GM19328 (cell line): ENCODE results near the gene NPW.
A peak's percentile ranks its signal among the peaks of the same experiment; 100 is the strongest.

Experiments used
- ATAC-seq: cut with Tn5 transposase; IDR thresholded peaks from one replicate; pipeline ENCODE4 v1.9.1; 2021; ENCODE audit warnings: mild to moderate bottlenecking, moderate library complexity; ENCODE audit not compliant: unreplicated experiment

The NPW gene

DNA sequence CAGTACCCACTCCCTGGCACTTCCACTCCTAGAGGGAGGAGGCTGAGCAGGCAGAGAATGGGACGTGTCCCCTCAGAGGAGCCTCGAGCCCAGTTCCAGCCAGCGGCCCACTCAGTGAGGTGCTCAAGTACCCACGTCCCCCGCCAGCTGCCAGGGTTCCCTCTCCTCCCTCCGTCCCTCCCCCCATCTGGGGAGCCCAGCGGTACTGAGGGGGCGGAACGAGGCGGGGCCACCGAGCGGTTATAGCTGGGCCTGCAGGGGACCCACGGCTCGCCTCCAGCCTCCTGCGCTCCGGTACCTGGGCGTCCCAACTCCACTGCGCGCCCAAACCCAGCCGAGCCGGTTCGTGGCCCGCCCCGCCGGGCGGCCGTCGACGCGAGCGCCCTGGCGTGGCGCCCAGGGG lies at the start of gene NPW:
Gene NPW (plus strand): TSS at position 268 of the 403 bp plus-strand sequence.
- no peak for ATAC-seq

DNA sequence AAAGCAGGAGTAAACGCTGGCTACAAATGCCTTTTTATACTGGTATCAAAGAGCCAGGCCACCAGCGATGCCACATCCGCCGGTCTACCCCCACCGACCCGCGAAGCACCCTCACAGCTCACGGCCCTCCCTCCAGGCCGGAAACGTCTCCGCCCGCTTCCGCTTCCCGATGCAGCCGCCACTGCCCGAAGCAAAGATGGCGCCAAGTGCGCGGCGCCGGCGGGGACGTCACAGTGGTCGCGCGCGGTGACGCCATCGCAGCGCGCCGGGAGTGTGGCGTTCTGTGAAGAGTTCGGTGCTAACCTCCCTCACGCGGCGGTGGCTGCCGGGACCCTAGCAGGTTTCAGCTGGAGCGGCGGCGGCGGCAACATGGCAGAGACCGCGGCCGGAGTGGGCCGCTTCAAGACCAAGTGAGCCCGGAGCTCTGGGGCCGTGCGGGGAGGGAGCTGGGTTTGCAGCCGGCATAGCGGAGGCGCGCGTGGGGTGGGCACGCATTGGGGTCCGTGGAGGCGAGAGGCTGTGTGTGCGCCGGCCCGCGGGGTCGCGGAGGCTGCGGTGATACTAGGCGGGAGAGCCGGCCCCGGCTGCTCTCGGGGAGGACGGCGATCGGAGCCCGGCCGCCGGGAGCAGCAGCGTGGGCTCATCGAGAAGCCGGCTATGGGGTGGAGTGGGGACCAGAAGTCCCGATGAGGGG lies 47.6 kb upstream of the NPW start, which contains the start of gene TBL3:
Gene TBL3 (plus strand): TSS at position 258 of the 694 bp plus-strand sequence. CDS start 112 bp downstream, at position 370.
- peak; percentile 65 for ATAC-seq

DNA sequence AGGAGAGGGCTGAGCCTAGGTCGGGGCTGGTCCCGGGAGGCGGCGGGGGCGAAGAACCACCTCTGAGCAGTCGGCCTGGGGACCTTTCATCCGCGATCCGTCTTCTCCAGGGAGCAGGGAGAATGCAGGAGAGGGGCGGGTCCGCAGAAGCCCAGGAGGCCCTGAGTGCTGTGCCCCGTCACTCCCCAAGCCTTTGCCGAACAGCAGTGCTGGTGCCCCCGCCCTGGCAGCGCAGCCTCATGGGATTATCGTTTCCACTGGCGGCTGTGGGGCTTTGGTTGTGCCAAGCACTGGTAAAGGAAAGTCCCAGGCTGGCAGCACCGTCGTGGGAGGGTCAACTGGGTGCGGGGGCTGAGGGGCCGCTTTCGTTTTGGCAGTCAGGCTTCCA lies 47.1 kb upstream of the NPW start:
- no peak for ATAC-seq

DNA sequence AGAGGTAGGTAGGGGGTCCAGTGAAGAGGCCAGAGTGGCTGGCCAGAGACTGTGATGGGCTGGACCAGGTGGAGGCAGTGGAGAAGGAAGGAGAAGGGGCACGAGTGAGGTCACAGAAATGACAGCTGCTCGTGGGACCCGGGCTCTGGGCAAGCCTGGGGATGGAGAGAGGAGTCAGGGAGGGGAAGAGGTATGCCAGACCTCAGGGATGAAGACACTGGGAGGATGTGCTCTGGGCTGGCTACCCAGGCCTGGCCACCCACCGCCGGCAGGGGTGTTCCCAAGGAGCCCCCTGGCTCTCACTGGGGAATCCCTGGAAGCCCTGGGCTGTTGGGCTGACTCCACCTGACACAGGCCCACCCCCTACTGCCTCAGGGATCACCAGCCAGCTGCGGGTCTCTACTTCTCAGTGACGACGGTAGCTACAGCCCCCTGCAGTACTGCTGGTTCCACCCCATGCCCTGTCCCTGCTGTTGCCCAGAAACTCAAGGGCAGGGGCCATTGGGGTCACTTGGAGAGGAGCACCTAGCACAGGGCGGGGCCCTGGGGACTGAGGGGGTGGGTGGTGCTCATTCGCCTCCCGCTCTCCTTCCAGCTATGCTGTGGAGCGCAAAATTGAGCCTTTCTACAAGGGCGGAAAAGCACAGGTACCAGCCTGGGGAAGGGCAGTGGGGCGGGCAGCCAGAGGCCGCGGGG lies 46.0 kb upstream of the NPW start:
- no peak for ATAC-seq

DNA sequence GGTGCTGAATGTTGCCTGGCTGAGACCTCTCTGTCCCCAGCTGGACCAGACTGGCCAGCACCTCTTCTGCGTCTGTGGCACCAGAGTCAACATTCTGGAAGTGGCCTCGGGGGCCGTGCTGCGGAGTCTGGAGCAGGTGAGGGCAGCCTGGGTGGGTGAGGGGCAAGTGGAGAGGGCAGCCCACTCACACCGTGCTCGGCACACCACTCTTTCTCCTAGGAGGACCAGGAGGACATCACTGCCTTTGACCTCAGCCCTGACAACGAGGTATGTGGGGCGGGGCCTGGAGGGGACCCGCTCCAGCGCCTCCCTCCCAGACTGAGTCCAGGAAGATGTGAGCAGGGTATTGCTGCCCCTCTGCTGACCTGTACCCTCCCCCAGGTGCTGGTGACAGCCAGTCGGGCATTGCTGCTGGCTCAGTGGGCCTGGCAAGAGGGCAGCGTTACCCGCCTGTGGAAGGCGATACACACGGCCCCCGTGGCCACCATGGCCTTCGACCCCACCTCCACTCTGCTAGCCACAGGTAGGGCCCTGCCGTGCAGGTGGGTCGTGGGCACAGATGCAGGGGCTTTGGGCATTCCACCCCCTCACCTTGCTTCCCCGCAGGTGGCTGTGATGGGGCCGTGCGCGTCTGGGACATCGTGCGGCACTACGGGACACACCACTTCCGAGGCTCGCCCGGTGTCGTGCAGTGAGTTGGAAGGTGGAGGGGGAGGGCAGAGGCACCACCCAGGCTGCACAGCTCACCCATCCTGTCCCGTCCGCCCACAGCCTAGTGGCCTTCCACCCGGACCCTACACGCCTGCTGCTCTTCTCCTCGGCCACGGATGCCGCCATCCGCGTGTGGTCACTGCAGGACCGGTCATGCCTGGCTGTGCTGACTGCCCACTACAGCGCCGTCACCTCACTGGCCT lies 45.2 kb upstream of the NPW start:
- no peak for ATAC-seq

DNA sequence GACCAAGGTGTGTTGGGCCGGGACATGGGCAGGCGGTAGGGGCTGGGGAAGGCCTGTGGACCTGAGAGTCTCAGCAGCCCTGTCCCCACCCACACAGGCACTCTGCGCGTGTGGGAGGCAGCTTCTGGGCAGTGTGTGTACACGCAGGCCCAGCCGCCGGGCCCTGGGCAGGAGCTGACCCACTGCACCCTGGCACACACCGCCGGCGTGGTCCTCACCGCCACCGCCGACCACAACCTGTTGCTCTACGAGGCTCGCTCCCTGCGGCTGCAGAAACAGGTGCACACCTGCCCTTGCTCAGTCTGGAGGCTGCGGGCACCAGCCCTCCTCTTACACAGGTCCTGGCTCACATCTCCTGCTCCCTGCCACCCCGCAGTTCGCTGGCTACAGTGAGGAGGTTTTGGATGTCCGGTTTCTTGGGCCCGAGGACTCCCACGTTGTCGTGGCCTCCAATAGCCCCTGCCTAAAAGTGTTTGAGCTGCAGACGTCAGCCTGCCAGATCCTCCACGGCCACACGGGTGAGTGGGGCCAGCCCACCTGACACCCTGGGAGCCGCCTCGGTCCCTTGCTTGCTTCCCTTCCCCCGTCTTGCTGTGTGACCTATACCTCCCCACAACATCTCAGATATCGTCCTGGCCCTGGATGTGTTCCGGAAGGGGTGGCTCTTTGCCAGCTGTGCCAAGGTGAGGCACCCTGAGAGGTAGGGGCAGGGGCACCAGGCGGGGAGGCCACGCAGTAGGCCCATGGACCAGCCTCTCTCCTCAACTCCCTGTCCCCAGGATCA lies 44.0 kb upstream of the NPW start:
- no peak for ATAC-seq

DNA sequence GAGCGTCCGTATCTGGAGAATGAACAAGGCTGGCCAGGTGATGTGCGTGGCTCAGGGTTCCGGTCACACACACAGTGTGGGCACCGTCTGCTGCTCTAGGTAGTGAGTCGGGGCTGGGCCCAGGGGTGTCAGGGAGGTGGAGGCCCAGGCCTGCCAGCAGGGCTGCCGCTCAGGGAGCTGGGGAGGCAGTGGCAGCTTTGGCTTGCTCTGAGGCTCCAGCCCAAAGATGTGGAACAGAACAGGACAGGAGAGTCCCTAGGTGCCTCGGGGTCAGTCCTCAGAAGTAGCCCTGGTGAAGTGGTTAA lies 43.4 kb upstream of the NPW start:
- no peak for ATAC-seq

DNA sequence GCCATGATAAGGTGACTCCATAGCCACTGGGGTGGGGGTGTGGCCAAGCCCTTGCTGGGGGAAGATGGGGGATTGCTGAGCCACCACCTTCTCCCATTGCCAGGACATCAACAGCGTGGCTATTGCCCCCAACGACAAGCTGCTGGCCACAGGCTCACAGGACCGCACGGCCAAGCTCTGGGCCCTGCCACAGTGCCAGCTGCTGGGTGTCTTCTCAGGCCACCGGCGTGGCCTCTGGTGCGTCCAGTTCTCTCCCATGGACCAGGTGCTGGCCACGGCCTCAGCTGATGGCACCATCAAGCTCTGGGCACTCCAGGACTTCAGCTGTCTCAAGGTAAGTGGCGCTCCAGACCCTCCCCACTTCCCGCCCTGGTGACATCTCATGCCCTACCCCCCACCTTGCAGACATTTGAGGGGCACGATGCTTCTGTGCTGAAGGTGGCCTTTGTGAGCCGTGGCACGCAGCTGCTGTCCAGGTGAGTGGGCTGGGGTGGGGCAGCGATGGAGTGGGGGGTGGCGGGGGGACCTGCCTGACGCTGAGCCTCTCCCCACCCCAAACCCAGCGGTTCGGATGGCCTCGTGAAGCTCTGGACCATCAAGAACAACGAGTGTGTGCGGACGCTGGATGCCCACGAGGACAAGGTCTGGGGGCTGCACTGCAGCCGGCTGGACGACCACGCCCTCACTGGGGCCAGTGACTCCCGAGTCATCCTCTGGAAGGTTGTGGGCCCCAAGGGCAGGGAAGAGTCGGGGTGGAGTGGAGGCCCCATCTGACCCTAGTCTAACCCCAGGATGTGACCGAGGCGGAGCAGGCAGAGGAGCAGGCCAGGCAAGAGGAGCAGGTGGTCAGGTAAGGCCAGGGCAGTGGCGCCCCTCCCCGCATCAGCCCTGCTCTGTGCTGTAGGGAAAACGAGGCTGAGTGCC lies 42.4 kb upstream of the NPW start:
- no peak for ATAC-seq

DNA sequence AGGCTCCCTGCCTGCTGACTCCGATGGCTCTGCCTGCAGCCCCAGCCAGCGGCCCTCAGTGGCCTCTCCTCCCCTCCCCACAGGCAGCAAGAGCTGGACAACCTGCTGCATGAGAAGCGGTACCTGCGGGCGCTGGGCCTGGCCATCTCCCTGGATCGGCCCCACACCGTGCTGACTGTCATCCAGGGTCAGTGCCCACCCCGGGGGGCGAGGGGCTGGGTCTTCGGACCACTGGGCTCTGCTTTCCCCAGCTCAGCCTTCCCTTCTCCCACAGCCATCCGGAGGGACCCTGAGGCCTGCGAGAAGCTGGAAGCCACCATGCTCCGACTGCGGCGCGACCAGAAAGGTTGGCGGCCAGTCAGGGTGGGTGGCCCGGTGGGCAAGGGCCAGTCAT lies 41.7 kb upstream of the NPW start:
- no peak for ATAC-seq

DNA sequence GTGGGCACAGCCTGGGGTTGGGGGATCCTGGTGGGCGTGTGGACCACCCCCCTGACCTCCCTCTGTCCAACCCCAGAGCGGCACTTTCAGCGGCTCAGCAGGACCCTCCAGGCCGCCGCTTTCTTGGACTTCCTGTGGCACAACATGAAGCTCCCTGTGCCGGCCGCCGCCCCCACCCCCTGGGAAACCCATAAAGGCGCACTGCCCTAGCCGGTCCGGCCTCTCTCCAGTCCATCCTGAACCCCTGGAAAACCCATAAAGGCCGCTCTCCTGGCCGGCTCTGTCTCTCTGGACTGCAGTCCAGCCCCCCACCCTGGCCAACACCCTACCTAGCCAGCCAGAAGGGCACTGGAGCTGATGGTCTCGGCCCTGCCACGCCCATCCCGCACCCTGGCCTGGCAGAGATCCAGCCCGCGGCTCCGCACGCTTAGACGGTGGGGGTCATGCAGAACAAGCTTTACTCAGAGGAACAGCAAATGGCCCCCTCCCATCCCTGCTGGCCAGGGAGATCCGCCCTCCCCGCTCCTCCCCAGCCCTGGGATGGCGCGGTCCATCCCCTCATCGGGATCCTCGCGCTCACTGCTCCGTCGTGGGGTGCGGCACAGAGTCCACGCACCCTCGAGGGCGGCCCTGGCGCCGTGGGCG lies 41.0 kb upstream of the NPW start:
- no peak for ATAC-seq

DNA sequence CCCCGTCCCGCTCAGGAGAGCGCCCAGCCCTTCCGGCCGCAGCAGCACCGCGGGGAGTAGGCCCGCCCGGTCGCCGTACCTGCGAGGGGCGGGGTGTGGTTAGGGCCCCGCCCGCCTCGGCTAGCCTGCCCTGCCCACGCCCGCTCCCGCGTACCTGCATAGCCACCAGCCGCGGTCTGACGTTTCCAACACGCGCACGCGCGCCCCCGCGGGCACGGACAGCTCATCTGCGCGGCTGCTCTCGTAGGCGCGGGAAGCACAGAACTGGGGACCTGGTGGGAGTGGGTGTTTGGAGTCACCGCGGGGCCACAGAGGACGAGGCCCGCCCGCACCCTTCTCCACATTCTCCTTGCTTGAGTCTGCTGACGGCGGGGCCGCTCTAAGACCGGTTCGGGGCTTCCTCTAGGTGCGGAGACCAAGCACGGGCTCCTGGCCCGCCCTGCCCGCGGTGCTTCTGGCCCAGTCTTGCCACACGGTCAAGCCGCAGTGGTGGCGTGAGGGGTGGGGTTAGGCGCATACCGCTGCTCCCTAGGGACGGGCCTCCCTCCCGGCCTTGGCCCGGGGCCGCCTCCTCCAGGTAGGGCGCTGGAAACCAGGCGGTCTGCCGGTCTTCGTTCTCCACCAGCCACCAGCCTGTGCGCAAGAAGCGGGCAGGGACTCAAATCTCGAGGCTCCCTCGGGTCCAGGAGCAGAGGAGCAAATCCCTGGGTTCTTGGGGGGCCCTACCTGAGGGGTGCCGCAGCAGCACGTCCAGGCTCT lies 40.1 kb upstream of the NPW start:
- ATAC-seq, result no peak

DNA sequence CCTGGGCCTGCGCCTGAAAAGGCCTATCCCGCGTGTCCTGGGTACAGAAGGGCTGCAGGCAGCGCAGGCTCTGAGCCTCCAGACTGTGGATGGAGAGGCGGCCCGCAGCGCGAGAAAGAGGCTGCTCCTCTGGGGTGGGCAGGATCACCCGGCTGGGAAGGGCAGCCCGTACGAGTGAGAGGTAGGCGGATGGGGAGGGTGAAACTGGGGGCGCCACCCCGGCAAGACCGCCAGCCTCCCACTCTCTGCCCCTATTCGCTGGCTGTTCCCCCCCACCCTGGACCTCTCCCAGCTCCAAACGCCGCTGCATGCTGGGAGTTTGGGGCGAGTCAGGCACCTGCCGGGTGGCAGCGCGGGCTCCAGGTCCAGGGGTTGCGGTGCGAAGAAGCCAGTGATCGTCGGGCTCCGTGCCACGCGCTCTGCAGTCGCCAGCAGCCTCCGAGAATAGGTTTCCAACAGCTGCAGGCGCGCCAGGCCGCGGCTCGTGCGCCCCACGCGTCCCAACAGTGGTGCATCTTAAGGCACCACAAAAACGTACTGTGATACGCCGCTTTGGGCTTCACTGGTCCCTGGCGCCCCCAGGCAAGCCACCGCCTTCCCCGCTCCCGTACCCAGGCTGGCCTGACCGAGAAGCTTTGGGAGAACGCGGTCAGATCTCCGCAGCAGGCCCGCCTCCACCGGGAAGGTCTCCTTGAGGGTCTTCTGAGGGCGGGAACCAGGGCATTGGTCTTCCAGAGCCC lies 39.4 kb upstream of the NPW start:
- ATAC-seq, result no peak

DNA sequence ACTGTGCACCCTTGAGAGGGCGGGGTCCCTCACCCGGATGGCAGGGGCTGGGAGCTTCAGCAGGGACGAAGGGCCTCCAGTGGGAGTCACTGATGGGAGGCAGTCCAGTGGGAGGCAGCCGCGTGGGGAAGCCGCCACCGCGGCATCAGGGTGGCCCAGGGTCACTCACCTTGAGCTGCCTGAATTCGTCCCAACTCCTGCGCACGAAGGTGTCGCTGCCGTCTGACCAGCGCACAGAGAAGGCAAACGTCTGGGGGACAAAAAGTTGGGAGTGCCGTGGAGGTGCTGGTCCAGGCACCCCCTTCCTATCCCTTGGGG lies 38.9 kb upstream of the NPW start:
- ATAC-seq, result no peak

DNA sequence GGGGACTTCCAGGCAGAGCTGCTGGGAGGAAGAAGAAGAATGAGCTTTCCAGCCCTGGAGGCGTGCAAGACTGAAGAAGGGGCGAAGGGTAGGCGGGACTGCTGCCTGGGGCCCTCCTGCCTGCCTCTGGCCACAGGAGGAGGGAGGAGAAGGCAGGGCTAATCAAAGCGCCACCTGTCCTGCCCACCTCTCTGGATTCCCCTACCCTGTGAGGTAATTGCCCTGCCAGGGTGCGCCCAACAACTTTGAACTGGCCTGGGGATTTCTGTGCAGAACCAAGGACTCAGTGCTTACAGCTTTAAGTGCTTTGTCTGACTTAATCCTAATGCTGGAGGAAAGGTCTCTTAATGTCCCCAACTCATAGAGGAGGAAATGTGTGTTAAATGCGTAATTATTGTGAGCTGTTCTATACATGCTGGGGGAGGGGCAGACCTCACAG lies 38.2 kb upstream of the NPW start, which contains the start of gene NOXO1:
Gene NOXO1 (minus strand): TSS at position 72 of the 439 bp plus-strand sequence. CDS start 290 bp downstream, outside the sequence.
- ATAC-seq, result no peak

DNA sequence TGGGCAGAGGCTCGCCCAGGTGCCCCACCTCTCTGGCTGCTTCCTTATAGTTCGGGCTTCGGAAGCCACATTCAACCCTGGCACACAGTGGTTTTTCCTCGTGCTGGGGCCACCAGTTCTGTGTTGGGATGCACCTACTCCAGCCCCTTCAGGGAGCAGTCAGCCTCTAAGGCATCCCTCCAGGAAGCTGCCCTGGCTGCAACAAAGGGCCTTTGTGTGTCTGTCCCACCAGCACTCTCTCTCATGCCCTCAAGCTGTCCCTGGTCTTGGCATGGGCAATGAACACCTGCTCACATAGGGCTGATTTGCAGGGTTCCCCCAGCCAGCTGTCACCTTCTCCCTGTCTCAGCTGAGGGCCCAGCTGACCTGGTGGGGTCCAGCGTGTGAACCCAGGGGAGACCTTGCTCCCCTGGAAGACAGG lies 37.6 kb upstream of the NPW start:
- ATAC-seq, result no peak

DNA sequence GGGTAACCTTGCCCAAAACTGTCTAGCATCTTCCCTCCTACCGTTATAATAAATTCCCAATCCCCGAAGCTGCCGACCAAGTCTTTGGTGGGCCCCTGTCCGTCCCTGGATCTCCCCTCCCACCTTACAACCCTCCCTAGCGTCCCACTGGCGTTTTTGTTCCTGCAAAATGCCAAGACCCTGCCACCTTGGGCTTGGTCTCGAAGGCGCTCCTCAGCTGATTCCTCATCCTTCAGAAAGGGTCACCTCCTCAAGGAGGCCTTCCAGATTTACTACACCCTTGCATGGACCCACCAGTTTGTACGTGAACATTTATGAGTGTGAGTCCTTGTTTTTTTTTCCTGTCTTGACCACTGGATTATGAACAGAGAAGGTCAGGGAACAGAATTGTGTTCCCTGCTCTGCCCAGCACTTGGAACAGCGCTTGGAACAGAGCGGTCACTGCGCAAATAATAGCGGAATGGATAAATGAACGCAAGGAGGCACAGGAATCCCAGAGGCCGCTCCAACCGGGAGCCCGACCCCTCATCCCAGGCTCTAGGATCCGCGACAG lies 36.5 kb upstream of the NPW start:
- no peak for ATAC-seq

DNA sequence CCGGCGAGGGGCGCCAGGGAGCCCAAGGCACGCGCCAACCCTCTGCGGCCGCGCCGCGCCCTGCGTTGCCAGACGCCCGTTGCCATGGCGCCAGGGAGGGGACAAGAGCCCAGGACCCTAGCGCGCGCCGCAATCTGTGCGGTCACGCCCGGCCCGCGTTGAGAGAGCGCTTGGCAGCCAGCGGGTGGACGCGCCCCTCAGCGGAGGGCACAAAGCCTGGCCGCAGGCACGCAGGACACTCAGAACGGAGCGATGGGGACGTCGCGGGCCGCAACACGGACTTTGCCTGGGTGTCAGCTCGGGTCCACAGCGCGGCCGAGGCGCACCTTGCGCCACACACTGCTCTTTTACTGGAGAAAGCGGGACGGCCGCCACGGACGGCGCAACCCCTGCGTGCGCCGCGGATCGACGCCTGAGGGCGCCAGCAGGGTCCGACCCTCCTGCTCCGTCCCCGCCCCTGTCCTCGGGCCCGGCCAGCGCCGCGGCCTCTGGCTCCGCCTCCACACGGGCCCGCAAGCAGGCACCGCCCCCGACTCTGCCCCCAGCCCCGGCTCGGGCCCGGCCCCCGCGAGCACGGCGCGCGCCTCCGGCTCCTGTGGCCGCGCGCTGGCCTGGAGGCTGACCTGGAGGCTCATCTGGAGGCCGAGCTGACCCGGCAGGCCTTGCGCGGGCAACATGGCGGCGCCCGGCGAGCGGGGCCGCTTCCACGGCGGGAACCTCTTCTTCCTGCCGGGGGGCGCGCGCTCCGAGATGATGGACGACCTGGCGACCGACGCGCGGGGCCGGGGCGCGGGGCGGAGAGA lies 35.8 kb upstream of the NPW start, which contains the start of gene GFER:
Gene GFER (plus strand): TSS at position 650 of the 803 bp plus-strand sequence. CDS start 26 bp downstream, at position 676.
- ATAC-seq, result peak; percentile 88
